HepG2 (cell line): ENCODE results near the gene CTDSP1. TPM values are rescaled to one million over a fixed set of nuclear protein-coding genes. Genes with fewer than 3 reads are reported as not detected.

Source experiments
- BATF2 ChIP-seq: sonication (generic); formaldehyde crosslinking; IDR thresholded peaks from 2 replicates; pipeline ENCODE4 v1.8.0; 2022; ENCODE audit warnings: mild to moderate bottlenecking, missing genetic modification reagents, moderate library complexity
- GMEB1 ChIP-seq: sonication (generic); formaldehyde crosslinking; IDR thresholded peaks from 2 replicates; pipeline ENCODE4 v1.5.1; 2020; ENCODE audit warnings: missing genetic modification reagents, mild to moderate bottlenecking, borderline replicate concordance
- HDAC2 ChIP-seq: sonication (generic); formaldehyde crosslinking; IDR thresholded peaks from 2 replicates; pipeline ENCODE4 v1.4.0; 2020; ENCODE audit warnings: missing genetic modification reagents
- HOXD1 ChIP-seq: sonication (generic); formaldehyde crosslinking; IDR thresholded peaks from 2 replicates; pipeline ENCODE4 v1.5.0; 2020; ENCODE audit warnings: missing genetic modification reagents
- KDM2A ChIP-seq: sonication (generic); formaldehyde crosslinking; IDR thresholded peaks from 2 replicates; pipeline ENCODE4 v1.4.0; 2020; ENCODE audit warnings: low read depth, missing genetic modification reagents, borderline replicate concordance
- KDM3A ChIP-seq: IDR thresholded peaks from 2 replicates; pipeline ENCODE4 v1.6.1; 2018; ENCODE audit warnings: low read depth, missing compliant biosample characterization
- NCOR1 ChIP-seq: fragments of 200-600 bp; sonication (generic); IDR thresholded peaks from 2 replicates; pipeline ENCODE4 v1.7.0; 2017; ENCODE audit warnings: antibody characterized with exemption, low read length, borderline replicate concordance
- PHF21A ChIP-seq: sonication (generic); formaldehyde crosslinking; IDR thresholded peaks from 2 replicates; pipeline ENCODE4 v1.5.0; 2020; ENCODE audit warnings: mild to moderate bottlenecking, missing genetic modification reagents
- TBP ChIP-seq: sonication (generic); formaldehyde crosslinking; IDR thresholded peaks from 2 replicates; pipeline ENCODE4 v1.5.0; 2020; ENCODE audit warnings: missing genetic modification reagents
- TRAFD1 ChIP-seq: sonication (generic); formaldehyde crosslinking; IDR thresholded peaks from 2 replicates; pipeline ENCODE4 v1.5.1; 2020; ENCODE audit warnings: missing genetic modification reagents, mild to moderate bottlenecking, borderline replicate concordance
- ZHX2 ChIP-seq, 2 experiments: sonication (generic) in 1 of 2; formaldehyde crosslinking in 1 of 2; IDR thresholded peaks; 2 replicates each; pipeline versions ENCODE4 v1.6.1 to v1.9.0; 2014 to 2022; ENCODE audit warnings: antibody characterized with exemption in 1 of 2, borderline replicate concordance in 1 of 2, inconsistent platforms in 1 of 2, low read depth in 1 of 2, missing genetic modification reagents in 1 of 2
- ZNF329 ChIP-seq: sonication (generic); formaldehyde crosslinking; IDR thresholded peaks from 2 replicates; pipeline ENCODE4 v1.9.0; 2021; ENCODE audit warnings: low read depth, mild to moderate bottlenecking, missing genetic modification reagents
- ZNF543 ChIP-seq: sonication (generic); formaldehyde crosslinking; IDR thresholded peaks from 2 replicates; pipeline ENCODE4 v1.4.0; 2020; ENCODE audit warnings: mild to moderate bottlenecking, missing genetic modification reagents
- ZNF567 ChIP-seq: sonication (generic); formaldehyde crosslinking; IDR thresholded peaks from 2 replicates; pipeline ENCODE4 v1.8.1; 2023; ENCODE audit warnings: mild to moderate bottlenecking, missing genetic modification reagents, borderline replicate concordance
- ZNF772 ChIP-seq: sonication (generic); formaldehyde crosslinking; IDR thresholded peaks from 2 replicates; pipeline ENCODE4 v1.5.0; 2020; ENCODE audit warnings: mild to moderate bottlenecking, missing genetic modification reagents
- ZNF784 ChIP-seq: sonication (generic); formaldehyde crosslinking; IDR thresholded peaks from 2 replicates; pipeline ENCODE4 v1.5.1; 2020; ENCODE audit warnings: missing genetic modification reagents, mild to moderate bottlenecking, borderline replicate concordance
- polyA plus RNA-seq, 8 experiments: library from polyadenylated mRNA; depleted of rRNA in 3 of 8; stranded (reverse) in 7 of 8; unstranded in 1 of 8; fragments of >200 nt; fragmentation: Illumina TruSeq in 4 of 8; extraction: Trizol in 4 of 8; gene quantifications; 2 replicates each; pipeline versions ENCODE4 v1.2.1 to v1.2.3, GENCODE V29; 2011 to 2016; ENCODE audit warnings: low read depth in 4 of 8, missing spikeins in 1 of 8, mixed read lengths in 1 of 8; ENCODE audit not compliant: insufficient read depth in 1 of 8
- total RNA-seq, 5 experiments: library from RNA; depleted of rRNA; stranded (reverse); fragments of >200 nt; fragmentation: Illumina TruSeq; extraction: Trizol; gene quantifications; 2 replicates each; pipeline ENCODE4 v1.2.3, GENCODE V29; 2016; ENCODE audit warnings: low read depth in 1 of 5

The CTDSP1 gene
- total and polyA plus RNA-seq, 2 of the 13 experiments (the other 11 are each of a cell fraction or from before 2014, with no cell fraction given), result 91.0 to 268 TPM

- TF ChIP-seq ZNF543 (CRISPR knock-in tag), result peak; percentile 89
- peak; percentile 88; the same call in 1 of the 2 replicates for TF ChIP-seq KDM3A (CRISPR knock-in tag)
- 0 out of 2 replicates have a peak, but pooled peaks have one; percentile 81 for TF ChIP-seq ZNF329 (CRISPR knock-in tag)
- TF ChIP-seq ZNF567 (CRISPR knock-in tag), result peak; percentile 26; the same call in 1 of the 2 replicates
- peak; percentile 87; the same call in 1 of the 2 replicates for TF ChIP-seq KDM2A (CRISPR knock-in tag)
- TF ChIP-seq ZHX2 (IDR thresholded peaks at IDR 0.05; ENCODE audit: low read depth), result no peak; the same call in 1 of the 2 replicates
- no peak for TF ChIP-seq ZHX2 (CRISPR knock-in tag; IDR thresholded peaks at IDR 0.05; ENCODE audit: borderline replicate concordance)
- no peak for TF ChIP-seq TBP (CRISPR knock-in tag)
- TF ChIP-seq NCOR1, result peak; percentile 79; the same call in 1 of the 2 replicates
- TF ChIP-seq HDAC2 (CRISPR knock-in tag), result peak; percentile 97
- TF ChIP-seq TRAFD1 (CRISPR knock-in tag), result peak; percentile 96
- TF ChIP-seq BATF2, result no peak
- no peak for TF ChIP-seq ZNF784 (CRISPR knock-in tag)
- TF ChIP-seq PHF21A (CRISPR knock-in tag), result peak; percentile 99
- TF ChIP-seq HOXD1 (CRISPR knock-in tag), result no peak; the same call in 1 of the 2 replicates
- no peak for TF ChIP-seq GMEB1 (CRISPR knock-in tag)
- peak; percentile 97 for TF ChIP-seq ZNF772 (CRISPR knock-in tag)
Measured at GRCh38 chr2:218400930-218401881, 1.5 kb downstream of the CTDSP1 start (continued).
